IPS DF 4.7 (cell line): ENCODE results near the gene SUV39H2.
"Not testable (repeated sequence)": the region's sequence is repeated elsewhere in the genome, so short reads cannot be mapped to it uniquely, and the experiment has no call there.

Experiments
- DNase-seq: peaks from one replicate; pipeline ENCODE4 v3.0.0-alpha.2; 2013; ENCODE audit warnings: low spot score; ENCODE audit errors: extremely low read depth

The SUV39H2 gene

DNA sequence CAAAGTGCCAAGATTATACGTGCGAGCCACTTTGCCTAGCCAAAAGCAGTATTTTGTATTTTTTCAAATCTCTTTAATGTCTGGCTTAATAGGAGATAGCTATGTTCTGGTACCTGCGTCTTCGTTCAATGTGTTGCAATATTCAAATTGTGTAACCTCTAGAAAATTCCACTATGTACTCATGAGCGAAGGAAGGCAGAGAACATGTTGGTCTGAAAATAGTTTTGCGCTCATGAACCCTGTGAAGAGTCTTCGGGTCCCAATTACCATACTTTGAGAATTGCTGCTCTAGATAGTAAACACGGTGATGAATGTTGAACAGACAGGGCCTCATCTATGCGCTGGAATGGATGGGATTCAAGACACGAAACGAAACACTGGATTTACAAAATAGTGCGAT lies 2.7 kb upstream of the SUV39H2 start:
- no peak for DNase-seq

DNA sequence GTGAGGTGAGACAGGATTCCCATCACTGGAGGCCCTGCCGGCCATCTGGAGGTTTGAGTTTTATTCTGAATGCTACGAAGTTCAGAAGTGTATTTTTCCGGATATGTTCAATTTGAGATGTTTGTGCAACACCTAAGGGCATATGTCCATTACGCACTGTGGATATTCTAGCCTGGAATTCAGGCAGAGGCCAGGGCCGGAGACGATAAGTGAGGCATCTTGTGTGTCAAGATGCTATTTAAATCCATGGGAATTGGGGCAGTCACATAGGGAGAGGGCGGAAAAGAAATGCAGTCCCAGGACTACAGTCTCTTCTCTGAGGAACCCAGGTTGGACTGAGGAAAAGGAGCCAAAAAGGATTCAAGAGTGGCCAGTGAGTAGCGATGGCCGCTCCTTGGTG lies 1.9 kb upstream of the SUV39H2 start:
- DNase-seq, result no peak

DNA sequence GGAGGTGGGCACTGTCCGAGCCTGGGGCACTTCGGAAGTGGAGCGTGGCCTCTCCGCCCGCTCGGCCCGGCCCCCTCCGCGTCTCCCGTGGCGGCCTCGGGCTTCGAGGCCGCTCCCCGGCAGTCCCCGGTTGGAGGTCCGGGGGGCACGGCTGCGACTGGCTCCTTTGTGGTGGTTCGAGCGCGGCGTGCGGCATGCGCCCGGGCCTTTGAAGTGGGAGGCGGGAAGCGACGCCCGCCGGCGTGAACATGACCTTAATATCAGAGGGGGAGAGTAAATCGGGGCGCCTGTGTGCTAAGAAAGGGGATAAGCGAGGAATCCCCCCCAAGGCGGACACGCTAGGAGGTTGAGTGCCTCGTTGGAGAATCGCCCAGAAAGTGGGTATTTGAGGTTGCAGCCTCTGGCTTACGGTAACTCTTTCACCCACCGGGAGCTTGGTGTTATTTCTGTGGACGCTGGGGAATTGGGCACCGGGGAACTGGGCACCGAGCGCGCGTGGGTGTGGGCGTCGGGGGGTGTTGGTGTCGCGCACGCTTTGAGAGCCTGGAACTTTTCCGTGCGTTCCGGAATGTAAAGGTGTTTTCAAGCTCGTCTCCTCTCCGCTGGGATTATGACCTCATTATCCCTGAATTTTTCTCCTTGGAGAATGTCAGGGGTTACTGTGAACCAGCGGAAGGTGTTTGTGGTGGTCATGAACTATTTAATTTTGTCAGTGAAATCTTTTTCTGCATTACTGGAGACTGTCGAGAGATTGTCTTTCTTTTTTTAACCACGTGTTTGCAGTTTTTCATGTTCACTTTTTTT lies 660 bp downstream of the SUV39H2 start:
- no peak for DNase-seq

DNA sequence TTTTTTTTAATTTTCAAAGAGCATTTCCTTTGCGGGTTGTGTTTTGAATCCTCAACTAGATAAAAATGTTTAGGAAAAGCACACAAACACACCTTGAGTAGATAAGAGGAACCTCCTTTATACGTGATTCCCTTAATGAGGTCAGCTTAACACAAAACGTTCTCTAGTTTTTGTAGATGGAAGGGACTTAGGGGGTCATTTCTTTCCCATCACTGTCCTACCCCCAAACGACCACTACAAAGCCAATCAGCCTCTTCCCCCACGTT lies 1.2 kb downstream of the SUV39H2 start:
- DNase-seq, result no peak

DNA sequence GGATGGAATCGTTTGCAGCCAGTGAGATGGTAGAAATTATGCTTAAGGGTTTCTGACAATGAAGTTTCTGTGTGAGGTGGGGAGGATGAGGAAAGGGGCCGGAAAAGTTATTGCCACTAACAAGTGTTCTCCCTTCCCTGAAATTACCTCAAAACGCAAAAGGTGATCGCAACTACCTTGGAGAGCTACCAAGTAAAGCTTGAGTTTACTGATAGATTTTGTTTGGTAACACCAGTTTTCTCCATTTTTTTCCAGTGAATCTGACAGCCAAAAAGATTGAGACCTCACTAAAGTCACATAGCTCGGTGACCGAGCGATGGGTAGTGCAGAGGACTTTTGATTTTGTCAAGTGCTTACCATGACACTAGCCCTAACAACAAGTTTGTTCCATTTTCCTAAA lies 1.6 kb downstream of the SUV39H2 start:
- no peak for DNase-seq

DNA sequence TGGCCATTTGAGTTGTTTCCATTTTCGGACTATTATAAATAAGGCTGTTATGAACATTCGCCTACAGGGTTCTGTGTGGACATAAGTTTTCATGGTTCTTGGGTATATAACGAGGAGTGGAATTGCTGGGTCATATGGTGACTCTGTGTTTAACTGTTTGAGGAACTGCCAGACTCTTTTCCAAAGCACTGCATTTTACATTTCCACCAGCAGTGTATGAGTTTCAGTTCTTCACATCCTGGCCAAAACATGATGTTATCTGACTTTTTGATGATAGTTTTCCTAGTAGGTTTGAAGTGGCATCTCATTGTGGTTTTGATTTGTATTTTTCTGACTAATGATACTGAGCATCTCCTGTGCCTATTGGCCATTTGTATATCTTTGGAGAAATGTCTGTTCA lies 5.4 kb downstream of the SUV39H2 start:
- DNase-seq, result no peak

DNA sequence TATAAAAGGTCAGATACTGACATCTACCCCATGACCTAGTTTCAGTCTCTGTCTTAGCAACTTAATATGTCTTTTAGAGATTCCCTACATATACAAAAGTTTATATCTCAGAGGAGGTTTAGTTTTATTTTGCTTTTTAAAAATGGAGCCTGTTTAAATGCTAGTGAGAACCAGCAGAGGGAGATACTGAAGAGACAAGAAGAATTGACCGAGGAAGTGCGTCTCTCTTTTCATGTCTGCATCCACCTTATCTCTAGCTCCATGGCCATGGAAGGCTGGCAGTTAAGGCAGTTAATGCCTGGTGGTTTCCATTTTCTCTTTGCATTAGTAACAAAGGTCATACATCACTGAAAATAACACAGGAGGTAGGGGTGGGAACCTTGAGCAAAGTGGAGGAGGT lies 10.7 kb downstream of the SUV39H2 start:
- DNase-seq, result no peak

DNA sequence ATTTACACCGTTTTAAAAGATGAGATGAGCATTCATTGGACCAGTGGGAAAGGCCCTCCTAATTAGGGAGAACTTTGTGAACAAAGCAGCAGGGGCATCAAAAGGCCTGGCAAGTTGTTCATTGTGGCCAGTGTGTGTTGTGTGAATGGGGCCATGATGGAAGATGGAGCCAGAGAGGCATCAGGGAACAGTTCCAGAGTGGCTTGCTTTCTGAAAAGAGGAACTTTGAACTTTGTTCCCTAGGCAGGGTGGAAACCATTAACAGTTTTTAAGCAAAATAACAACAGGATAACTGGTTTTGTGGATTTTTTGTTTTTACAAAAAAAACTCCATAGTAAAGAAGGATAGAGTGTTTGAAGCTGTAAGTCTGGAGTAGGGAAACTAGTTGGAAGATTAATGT lies 12.5 kb downstream of the SUV39H2 start:
- DNase-seq, result no peak

DNA sequence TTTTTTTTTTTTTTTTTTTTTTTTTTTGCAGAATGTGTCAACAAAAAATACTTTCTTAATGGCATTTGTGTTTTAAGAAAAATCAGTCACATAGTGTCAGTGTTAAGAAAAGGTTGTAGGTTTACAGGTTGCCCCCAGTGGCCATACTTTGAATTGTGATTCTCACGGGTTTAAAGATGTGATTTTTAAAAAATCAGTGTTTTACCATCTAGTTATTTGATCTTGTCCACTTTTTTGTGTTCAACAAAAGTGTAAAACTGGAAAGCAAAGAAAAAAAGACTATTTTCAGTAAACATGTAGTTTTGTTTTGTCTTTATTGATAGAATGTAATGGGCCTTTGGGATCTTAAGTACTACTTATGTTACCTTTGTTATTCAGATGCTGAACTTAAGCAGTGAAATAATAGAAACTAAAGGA lies 25.7 kb downstream of the SUV39H2 start:
- no peak for DNase-seq

DNA sequence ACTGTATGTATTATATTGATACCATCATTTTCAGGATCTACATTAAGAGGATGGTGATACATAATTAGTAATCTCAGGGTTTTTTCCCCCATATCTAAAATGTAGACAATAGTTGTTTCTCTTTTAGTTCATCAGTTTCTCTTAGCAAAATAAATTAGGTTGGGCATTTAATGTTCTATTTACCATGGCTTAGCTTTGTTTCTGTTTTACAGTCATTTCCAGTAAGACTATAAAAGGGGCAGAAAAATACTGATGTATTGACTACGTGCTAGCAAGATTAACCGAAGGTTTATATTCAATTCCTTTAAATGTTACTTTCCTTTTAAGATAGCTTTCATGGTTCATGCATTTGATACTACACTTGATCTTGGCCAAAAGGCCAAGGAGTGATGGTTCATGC lies 26.2 kb downstream of the SUV39H2 start:
- DNase-seq, result no peak

DNA sequence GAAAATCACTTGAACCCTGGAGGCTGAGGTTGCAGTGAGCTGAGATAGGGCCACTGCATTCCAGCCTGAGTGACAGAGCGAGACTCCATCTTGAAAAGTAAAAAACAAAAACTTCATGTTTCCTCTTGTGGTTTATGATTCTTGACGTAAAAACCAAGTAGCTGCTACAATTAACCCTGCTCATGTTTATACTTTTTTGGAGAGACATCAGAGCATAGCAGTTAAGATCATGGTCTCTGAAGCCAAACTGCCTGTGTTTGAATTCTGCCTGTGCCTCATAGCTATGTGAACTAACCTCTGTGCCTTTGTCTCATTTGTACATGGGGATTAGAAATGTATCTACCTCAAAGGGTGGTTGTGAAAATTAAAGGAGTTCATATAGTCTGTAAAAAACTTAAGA lies 27.2 kb downstream of the SUV39H2 start:
- no peak for DNase-seq

DNA sequence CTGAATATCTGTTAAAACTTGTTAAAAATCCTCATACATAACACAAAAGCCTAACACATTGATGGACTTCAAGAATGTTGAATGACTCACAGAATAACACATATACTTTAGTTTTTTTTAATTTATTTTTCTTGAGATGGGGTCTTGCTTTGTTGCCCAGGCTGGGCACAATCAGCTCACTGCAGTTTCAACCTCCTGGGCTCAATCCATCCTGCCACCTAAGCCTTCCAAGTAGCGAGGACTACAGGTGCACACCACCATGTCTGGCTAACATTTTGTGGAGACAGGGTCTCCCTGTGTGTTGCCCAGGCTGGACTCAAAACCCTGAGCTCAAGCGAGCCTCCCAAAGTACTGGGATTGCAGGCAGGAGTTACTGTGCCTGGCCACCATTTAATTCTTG lies 28.1 kb downstream of the SUV39H2 start:
- DNase-seq, result no peak

DNA sequence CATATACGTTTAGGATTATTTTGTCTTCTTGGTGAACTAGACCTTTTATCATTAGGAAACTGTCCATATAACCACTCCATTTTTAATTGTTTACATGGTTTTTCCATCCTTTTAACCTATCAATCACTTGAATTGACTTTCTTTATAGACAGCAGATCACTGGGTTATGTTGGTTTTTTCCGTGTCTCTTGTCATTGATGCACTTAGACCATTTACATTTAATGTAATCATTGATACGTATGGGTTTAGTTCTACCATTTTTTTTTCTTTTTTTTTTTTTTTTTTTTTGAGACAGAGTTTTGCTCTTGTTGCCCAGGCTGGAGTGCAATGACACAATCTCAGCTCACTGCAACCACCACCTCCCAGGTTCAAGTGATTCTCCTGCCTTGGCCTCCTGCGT lies 28.9 kb downstream of the SUV39H2 start:
- not testable (repeated sequence) for DNase-seq

DNA sequence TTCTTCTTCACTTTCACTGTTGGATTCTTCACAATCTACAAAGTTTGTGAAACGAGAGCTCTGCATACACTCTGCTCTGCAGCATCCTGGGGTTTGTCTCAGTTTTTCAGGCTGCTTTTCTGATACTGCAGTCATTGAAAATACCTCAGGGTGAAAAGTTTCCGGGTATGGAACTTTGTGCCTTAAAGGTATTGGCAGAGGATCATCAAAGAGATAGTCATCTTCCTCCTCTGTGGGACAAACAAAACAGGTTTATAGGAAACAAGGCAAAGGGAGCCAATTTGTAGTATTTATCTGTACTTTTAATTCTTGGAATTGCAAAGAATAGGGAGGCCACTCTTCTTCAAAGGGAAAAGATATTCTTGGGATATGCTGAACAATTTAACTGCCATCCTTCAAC lies 30.4 kb downstream of the SUV39H2 start:
- no peak for DNase-seq

DNA sequence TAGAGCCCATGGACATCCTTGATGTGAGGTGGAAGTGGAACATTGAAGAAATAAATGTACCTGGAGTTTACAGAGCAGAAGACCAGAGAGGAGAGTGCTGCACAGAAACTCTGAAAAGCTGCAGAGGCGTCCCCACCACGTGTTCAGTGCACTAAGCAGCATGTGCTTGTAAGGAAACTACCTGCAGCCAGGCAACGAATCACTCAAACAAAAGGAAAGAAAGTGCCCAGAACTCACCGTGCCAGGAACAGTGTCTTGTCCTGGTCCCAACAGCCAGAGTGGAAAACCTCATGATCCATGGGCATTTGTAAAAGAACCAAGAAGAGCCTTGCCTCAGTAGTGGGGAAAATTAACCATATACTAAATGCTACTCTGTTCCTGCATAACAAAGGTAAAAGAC lies 32.3 kb downstream of the SUV39H2 start:
- DNase-seq, result no peak

DNA sequence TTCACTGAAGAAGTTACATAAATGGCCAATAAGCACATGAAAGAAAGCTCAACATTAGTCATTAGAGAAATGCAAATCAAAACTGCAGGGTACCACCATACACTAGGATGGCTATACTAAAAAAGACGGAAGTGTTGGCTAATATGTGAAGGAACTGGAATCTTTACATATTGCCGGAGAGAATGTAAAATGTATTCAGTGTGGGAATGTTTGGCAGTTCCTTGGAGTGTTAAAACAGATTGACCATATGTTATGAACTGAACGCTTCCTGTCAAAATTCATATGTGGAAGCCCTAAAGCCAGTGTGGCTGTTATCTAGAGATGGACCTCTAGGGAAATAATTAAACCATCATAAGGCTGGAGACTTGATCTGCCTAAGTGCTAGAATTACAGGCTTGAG lies 33.1 kb downstream of the SUV39H2 start:
- DNase-seq, result no peak

DNA sequence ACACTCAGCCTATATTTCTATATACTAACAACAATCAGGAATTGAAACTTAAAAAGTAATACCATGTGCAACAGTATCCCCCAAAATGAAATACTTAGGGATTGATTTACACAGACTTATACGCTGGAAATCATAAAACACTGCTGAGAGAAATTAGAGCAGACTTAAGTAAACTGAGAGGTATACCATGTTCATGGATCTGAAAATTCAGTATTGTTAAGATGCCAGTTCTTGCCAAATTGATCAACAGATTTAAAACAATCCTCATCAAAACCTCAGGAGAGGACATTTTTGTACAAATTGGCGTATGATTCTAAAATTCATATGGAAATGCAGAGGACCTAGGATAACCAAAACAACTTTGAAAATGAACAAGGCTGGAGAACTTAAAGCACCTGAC lies 37.9 kb downstream of the SUV39H2 start:
- DNase-seq, result no peak

DNA sequence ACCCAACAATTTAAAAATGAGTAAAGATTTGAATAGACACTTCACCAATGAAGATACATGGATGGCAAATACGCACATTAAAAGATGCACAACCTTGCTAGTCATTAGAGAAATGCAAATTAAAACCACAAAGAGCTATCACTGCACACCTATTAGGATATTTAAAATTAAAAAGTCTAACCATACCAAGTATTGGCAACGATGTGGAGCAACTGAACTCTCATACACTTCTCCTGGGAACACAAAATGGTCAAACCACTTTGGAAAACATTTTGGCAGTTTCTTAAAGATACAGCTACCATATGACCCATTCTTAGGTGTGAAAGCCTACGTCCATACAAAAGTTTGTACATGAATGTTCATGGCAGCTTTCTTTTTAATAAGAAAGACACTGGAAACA lies 39.2 kb downstream of the SUV39H2 start:
- no peak for DNase-seq

DNA sequence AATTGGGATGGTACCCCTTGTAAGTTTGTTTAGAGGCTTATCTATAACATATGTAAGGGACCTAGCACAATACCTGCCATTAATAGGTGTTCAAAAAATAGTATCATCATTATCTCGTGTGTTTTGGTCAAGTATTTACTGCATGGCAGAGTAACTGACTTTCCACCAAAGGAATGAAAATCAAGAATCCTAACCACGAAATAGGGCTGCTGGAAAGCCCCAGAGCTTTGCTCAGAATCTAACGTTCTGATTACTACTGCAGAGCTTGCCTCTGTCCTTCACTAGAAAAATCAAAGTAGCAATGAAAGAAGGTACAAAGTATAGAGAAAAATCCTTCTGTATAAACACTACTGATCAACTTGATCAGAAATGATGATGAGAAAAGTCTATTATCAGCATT lies 40.3 kb downstream of the SUV39H2 start:
- no peak for DNase-seq

DNA sequence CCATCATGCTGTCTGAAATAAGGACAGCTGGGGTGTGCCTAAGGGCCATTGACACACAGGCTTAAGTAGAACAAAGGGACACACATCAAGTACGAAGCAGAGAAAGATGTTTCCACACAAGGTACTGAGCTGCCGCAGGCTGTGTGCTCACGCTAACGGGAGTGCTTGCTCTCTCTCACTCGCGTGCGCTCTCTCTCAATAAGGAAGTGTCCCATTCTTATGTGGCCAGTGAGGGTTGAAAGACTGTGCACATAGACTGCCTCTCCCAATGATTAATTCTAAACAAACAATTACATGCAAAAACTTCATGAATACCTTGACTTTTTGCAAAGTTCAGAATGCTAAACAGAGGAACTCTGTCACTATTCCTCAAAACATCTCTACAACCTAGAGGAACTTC lies 45.3 kb downstream of the SUV39H2 start:
- DNase-seq, result no peak

DNA sequence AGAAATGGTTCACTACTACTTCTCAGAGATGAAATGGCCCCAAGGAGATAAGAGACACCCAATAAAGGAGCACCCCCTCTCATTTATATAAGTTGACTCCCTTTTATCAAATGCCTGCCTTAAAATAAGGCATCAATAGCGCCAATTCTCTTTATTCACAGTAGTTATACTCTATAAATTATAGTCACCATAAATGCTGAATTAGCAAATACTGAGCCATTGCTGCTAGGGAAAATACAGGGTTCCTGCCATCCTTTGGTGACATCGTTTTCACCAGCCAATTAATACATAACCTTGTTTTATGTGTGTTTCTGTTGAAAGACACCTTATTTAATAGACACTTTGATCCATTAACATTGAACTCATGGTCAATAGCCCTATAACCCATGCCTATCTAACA lies 46.6 kb downstream of the SUV39H2 start:
- no peak for DNase-seq

DNA sequence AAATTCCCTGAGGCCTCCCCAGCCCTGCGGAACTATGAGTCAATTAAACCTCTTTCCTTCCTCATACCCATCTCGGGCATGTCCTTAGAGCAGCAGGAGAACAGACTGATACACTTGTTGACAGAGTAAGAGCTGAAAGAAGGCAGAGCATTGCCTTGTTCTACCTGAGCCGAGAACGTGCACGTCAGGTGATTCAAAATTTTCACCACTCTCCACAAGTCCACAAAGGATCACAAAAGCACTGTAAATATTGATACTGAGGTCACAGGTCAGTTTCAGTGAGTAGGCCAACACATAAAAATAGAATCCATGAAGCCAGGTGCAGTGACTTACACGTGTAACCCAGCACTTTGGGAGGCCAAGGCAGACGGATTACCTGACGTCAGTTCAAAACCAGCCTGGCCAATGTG lies 47.4 kb downstream of the SUV39H2 start:
- DNase-seq, result no peak

DNA sequence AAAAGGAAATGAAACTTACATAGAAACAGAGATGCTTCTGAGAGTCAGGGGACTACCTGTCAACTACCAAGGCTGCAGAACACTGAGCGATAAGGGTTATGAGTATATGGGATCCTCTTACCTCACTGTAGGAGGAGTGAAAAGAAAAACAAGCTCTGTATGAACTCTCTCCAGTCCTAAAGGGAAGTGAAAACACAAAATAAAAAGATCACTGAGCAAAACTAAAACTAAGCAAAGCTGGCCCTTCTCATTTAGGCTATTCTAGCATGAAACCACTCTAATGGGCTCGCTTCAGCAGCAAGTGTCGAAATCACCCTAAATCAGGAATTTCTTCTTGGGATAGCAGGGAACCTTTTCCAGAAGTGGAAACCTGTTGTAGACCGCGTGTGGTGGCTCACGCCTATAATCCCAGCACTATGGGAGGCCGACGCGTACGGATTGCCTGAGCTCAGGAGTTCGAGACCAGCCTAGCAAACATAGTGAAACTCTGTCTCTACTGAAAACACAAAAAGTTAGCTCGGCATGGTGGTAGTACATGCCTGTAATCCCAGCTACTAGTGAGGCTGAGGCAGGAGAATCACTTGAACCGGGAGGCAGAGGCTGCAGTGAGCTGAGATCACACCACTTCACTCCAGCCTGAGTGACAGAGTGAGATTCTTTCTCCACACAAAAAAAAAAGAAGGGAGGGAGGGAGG lies 48.2 kb downstream of the SUV39H2 start:
- no peak for DNase-seq
